ENCODE results near the gene RBM19.

DNA sequence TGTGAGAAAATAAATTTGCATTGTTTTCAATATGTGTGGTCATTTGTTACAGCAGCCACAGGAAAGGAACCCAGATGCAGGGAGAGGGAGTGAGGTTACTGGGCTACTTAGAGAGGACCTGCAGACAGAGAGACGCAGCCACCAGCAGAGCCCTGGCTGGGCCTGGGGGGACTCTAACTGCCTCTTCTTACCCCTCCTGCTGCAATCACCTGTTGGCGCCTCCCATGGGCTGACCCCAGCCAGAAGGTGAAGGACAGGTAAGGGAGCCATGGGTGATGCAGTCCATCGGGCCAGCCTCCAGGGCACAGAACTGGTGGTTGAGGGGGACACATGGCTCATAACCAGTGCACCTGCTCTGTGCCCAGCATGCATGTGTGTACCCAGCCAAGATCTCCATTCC lies 15.8 kb upstream of the RBM19 start:
- TF ChIP-seq, protein P1, sequence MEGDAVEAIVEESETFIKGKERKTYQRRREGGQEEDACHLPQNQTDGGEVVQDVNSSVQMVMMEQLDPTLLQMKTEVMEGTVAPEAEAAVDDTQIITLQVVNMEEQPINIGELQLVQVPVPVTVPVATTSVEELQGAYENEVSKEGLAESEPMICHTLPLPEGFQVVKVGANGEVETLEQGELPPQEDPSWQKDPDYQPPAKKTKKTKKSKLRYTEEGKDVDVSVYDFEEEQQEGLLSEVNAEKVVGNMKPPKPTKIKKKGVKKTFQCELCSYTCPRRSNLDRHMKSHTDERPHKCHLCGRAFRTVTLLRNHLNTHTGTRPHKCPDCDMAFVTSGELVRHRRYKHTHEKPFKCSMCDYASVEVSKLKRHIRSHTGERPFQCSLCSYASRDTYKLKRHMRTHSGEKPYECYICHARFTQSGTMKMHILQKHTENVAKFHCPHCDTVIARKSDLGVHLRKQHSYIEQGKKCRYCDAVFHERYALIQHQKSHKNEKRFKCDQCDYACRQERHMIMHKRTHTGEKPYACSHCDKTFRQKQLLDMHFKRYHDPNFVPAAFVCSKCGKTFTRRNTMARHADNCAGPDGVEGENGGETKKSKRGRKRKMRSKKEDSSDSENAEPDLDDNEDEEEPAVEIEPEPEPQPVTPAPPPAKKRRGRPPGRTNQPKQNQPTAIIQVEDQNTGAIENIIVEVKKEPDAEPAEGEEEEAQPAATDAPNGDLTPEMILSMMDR (IDR thresholded peaks at IDR 0.05), result no peak
- no peak for TF ChIP-seq POLR2A (IDR thresholded peaks at IDR 0.05)

All from uterus (tissue), 2 donors.